HL-60/S4 treated with phorbol 12-myristate 13-acetate at 8.2 ng/mL for 4 days and 3 days (cell line): ENCODE data around the gene PCGF3.
"Not testable (repeated sequence)": the region's sequence is repeated elsewhere in the genome, so short reads cannot be mapped to it uniquely, and the experiment has no call there.

Experiments
- in situ Hi-C: fragments of 300-500 bp; cut with MboI; formaldehyde crosslinking; loops from 2 replicates; pipeline ENCODE4 v1.15.0; 2022; ENCODE audit warnings: low sequenced_read_pairs

PCGF3 gene

DNA sequence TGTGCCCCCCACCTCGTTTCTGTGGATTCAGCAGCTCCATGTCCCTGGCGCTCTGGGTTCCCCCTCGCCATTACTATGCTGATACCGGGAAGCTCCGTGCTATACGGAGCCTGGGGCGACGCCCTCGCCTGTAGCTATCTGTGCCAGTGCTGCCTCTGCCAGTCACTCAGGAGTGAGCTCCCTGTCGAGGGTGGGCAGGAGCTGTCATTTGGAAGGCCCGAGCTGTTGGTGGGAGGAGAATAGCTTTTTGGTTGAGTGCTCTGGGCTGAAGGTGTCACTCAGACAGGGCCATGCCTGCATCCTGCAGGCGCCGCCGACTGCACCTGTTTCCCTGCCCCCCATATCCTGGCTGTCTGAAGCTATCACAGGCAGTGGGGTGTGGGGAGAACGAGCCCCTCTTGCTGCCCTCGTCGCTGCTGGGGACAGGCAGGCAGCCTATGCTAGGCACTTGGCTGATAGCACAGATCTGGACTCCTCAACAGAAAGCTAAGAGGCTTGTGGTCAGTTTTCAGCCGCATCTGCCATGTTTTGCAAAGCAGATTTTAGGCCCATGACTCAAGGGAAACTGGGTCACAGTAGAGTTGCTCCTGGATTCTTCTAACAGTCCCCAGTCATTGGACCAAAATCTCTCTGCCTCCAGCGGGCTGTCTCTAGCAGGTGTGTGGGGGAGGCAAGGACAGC is 88.4 kb downstream of the PCGF3 start:
- in situ Hi-C loops: no loop called here

- in situ Hi-C loops: no loop called here
Observed at GRCh38 chr4:794900-795725, 89.5 kb downstream of the PCGF3 start.

DNA sequence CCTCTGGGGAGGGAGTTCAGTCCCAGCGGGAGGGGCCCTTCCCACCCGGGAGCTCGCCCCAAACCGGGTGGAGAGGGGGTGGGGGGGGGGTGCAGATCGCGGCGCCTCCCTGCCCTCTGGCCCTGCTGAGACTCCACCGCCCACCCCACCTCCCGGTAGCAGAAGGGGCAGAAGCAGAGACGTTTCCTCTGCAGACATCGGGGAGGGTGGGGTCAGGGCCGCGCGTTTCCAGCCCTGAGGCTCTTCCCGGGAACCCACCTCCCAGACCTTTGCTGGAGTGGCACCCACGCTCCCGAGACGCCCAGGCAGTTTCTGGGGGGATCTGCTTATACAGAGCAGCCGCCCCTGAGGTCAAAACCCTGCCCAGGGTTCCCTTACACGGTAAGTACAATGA is 90.1 kb downstream of the PCGF3 start:
- in situ Hi-C loops: no loop called here

GRCh38 chr4:796206-796605 is 90.6 kb downstream of the PCGF3 start:
- in situ Hi-C loops: no loop called here

DNA sequence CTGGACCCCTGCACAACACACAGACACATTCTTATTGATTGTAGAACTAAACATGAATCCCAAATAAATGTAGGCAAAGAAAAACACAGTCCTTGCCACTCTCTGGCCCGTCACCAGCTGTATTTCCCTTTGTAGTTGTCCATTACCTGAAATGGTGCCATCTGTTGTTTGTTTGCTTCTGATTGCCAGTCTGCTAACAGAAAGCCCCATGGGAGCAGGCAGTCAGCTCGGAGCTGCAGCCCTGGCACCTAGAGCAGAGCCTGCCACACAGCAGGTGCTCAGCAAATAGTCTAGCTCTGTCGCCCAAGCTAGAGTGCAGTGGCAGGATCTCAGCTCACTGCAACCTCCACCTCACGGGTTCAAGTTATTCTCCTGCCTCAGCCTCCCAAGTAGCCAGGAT is 91.4 kb downstream of the PCGF3 start:
- in situ Hi-C loops: no loop called here

DNA sequence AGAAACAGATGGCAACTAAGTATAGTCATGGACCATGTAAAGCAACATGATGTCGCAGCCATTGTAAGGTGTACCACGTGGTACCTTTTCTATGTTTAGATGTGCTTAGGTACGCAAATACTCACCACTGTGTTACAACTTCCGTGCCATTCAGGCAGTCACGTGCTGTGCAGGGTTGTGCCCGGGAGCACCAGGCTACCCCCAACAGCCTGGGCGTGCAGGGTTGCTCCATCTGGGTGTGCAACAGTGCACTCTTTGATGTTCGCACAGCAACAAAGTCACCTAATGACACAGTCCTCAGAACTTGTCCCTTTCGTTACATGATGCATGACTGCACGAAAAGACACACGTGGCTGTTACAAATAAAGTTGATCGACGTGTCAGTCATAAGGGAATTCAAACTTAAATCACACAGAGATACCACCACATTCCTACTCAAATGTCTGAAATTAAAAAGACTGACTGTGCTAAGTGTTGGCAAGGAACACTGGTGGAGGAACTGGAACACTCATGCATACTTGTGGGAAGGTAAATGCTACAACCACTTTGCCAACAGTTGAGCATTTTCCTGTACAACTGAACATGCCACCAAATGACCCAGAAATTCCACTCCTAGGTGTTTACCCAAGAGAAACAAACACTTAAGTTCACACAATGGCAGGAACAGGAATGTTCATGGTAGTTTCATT is 95.9 kb downstream of the PCGF3 start:
- in situ Hi-C loops: no loop called here

- in situ Hi-C loops: no loop called here
Observed at GRCh38 chr4:803884-804283, 98.3 kb downstream of the PCGF3 start.

DNA sequence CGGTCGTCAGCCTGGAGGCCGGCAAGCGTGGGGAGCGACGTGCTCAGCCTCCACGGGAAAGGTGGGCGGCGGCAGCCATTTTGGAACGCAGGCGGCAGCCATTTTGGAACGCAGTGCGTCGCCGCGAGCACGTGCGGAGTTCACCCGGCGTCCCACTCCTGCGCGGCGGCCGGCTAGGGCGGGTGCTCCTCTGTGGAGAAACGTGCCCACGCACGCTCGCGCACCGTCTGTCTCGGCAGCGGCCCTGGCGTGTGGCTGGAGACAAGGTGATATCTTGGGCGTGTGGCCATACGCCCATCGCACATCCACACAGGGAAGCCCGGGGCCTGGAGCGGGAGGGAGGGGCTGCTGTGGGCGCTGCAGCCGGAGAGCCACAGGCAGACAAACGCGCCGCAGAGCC is 99.2 kb downstream of the PCGF3 start:
- in situ Hi-C loops: no loop called here

GRCh38 chr4:806979-807378 is 101.3 kb downstream of the PCGF3 start:
- in situ Hi-C loops: not testable (repeated sequence)

DNA sequence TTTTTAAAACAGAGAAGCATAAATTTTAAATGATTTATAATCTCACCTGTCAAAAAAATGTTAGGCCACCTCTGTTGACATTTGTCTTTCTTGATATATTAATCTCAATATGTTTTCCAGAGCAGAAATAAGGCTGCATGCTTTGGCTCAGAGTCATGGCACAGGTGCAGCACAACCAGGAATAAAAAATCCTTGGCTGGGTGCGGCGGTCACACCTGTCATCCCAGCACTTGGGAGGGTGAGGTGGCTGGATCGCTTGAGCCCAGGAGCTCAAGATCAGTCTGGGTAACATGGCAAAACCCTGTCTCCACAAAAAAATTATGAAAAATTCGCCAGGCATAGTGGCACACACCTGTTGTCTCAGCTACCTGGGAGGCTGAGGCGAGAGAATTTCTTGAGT is 102.2 kb downstream of the PCGF3 start:
- in situ Hi-C loops: no loop called here

DNA sequence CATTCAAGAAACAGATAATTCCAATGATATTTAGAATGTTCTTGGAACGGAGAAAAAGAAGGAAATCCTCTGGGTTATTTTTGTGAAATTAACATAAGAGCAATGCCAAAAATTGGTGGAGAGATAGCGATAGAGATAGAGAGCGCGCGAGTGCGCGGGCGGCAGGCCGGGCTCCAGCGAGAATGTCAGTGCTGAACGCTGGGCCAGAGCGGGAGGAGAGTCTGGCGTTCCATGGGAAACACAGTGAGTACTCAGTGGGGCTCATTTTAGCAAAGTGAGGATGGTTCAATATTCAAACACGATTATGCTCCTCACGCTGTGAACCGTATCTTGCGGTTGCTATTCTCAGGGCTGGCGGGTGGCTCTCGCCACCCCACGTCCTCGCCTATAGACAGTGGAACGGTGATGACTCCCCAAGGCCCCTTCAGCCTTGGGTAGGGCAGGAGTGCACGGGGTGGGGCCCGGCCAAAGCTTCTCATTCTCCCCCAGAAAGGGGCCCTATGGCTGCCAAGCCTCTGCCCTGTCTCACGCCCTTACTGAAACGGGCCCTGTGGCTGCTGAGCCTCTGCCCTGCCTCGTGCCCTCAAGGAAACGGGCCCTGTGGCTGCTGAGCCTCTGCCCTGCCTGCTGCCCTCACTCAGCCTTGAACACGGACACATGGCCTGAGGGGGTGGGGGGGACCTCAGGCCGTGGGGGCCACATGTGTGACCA is 103.4 kb downstream of the PCGF3 start:
- in situ Hi-C loops: no loop called here

- in situ Hi-C loops: no loop called here
Observed at GRCh38 chr4:813900-814299, 108.3 kb downstream of the PCGF3 start.

DNA sequence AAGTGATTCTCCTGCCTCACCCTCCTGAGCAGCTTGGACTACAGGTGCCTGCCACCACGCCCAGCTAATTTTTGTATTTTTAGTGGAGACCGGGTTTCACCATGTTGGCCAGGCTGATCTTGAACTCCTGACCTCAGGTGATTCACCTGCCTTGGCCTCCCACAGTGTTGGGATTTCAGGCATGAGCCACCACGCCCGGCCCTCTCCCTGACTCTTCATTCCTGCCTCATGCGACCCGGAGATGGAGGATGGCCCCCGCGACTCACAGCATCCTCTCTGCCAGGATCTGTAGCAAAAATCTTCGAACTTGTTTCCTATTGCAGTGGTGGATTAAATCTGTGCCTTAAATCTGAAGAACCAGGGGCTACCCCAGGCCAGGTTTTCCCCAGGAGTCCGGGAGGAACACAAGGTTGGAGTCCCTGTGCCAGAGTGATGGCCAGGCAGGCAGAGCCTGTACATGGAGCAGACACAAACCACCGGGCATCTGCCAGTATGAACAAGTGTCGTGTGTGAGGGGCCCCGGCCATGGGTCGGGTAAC is 108.7 kb downstream of the PCGF3 start:
- in situ Hi-C loops: no loop called here

GRCh38 chr4:815464-816146 is 110.0 kb downstream of the PCGF3 start:
- in situ Hi-C loops: no loop called here

GRCh38 chr4:818106-818921 is 112.7 kb downstream of the PCGF3 start:
- in situ Hi-C loops: no loop called here

DNA sequence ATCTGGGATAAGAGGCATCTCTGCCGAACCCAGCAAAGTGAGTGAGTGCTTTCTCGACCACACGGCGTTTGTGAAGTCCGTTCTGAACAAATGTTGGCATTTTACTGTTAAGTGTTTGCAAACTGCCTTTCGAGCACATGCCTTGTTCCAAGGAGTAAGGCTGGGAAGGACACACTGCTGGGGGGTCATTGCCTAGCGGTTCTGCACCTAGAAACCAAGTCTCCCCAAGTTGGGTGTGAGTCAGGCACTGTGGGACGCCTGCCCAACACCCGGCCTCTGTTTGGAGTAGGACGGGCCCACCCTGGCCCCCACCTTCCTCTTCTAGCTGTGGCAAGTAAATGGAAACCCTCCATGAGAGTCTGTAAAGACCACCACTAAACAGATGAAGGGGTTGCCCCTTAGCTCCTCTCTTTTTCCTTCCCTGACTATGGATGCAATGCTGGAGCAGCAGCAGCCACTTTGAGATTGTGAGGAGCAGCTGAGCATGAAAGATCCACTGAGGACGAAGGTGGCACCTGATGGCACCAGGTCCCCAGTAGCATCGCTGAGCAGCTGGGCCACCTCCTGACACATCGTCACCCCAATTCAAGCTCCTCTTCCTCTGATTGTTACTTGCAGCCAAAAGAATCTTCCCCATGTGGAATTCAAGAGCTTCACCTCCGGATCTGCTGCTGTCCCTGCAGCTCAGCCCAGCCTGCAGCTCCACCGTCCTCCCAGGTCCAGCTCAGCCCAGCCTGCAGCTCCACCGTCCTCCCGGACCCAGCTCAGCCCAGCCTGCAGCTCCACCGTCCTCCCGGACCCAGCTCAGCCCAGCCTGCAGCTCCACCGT is 114.0 kb downstream of the PCGF3 start:
- in situ Hi-C loops: no loop called here
